GM12891 (cell line): ENCODE measurements around the gene RYR2.

ENCODE experiments used
- PAX5 ChIP-seq: IDR thresholded peaks from 2 replicates; pipeline ENCODE4 v1.6.1; 2011; ENCODE audit warnings: low read length, moderate library complexity, mild to moderate bottlenecking; ENCODE audit not compliant: insufficient read depth, severe bottlenecking
- POLR2A ChIP-seq: IDR thresholded peaks from 2 replicates; pipeline ENCODE4 v1.6.1; 2011; ENCODE audit warnings: low read depth, low read length, control low read depth
- POLR2AphosphoS5 ChIP-seq: IDR thresholded peaks from 2 replicates; pipeline ENCODE4 v1.6.1; 2011; ENCODE audit warnings: low read depth, low read length, control low read depth
- POU2F2 ChIP-seq: IDR thresholded peaks from 2 replicates; pipeline ENCODE4 v1.6.1; 2011; ENCODE audit warnings: low read depth, mild to moderate bottlenecking, control low read depth, low read length, moderate library complexity
- SPI1 ChIP-seq: IDR thresholded peaks from 2 replicates; pipeline ENCODE4 v1.6.1; 2011; ENCODE audit warnings: low read depth, low read length, control low read depth
- TAF1 ChIP-seq: IDR thresholded peaks from 2 replicates; pipeline ENCODE4 v1.6.1; 2011; ENCODE audit warnings: low read depth, low read length, control low read depth

GRCh38 chr1:237610157-237610556 is 568.2 kb downstream of the RYR2 start:
- TF ChIP-seq TAF1 (no peak), POLR2A (no peak), POLR2AphosphoS5 (no peak), POU2F2 (no peak), SPI1 (no peak), PAX5 (no peak)
